Activated T-cell treated with anti-CD3 and anti-CD28 coated beads for 1 hour (primary cell): ENCODE measurements around the gene KRTAP2-4.
"Not testable (repeated sequence)": the region's sequence is repeated elsewhere in the genome, so short reads cannot be mapped to it uniquely, and the experiment has no call there.

Source experiments
- DNase-seq: peaks from one replicate; pipeline ENCODE4 v3.0.0-alpha.2; 2020; ENCODE audit warnings: low read depth

The KRTAP2-4 gene

GRCh38 chr17:41071606-41072360 lies 6.1 kb upstream of the KRTAP2-4 start:
- DNase-seq: no peak

GRCh38 chr17:41069031-41069430 lies 3.4 kb upstream of the KRTAP2-4 start:
- no peak for DNase-seq

GRCh38 chr17:41067281-41067680 lies 1.6 kb upstream of the KRTAP2-4 start:
- DNase-seq: no peak

GRCh38 chr17:41065016-41065689 lies 526 bp downstream of the KRTAP2-4 start:
- not testable (repeated sequence) for DNase-seq

- DNase-seq: no peak
Observed at GRCh38 chr17:41064301-41064700, 1.4 kb downstream of the KRTAP2-4 start.

GRCh38 chr17:41063449-41063848 lies 2.2 kb downstream of the KRTAP2-4 start:
- no peak for DNase-seq

- no peak for DNase-seq
Observed at GRCh38 chr17:41061964-41062363, 3.7 kb downstream of the KRTAP2-4 start.

- DNase-seq: no peak
Observed at GRCh38 chr17:41060052-41060604, 5.6 kb downstream of the KRTAP2-4 start, which contains the start of gene KRTAP2-3. TSS of gene KRTAP2-3 (minus strand) at chr17:41060114. CDS start at chr17:41060050, 64 bp downstream.

- DNase-seq: not testable (repeated sequence)
Observed at GRCh38 chr17:41059276-41060051, 6.2 kb downstream of the KRTAP2-4 start.

GRCh38 chr17:41058741-41059140 lies 6.9 kb downstream of the KRTAP2-4 start:
- no peak for DNase-seq

- DNase-seq: no peak
Observed at GRCh38 chr17:41057547-41057946, 8.1 kb downstream of the KRTAP2-4 start.

- not testable (repeated sequence) for DNase-seq
Observed at GRCh38 chr17:41055130-41055529, 10.5 kb downstream of the KRTAP2-4 start, which contains the start of gene KRTAP2-2. TSS of gene KRTAP2-2 (minus strand) at chr17:41055230. CDS start at chr17:41055211, 19 bp downstream.

- not testable (repeated sequence) for DNase-seq
Observed at GRCh38 chr17:41054556-41054955, 11.1 kb downstream of the KRTAP2-4 start.

- DNase-seq: no peak
Observed at GRCh38 chr17:41054025-41054424, 11.7 kb downstream of the KRTAP2-4 start.

- DNase-seq: no peak
Observed at GRCh38 chr17:41052566-41052965, 13.1 kb downstream of the KRTAP2-4 start.

GRCh38 chr17:41049110-41049509 lies 16.6 kb downstream of the KRTAP2-4 start:
- DNase-seq: no peak

- DNase-seq: no peak
Observed at GRCh38 chr17:41048441-41048840, 17.2 kb downstream of the KRTAP2-4 start.

GRCh38 chr17:41046735-41047465 lies 18.8 kb downstream of the KRTAP2-4 start, which contains the start of gene KRTAP2-1:
TSS of gene KRTAP2-1 (minus strand) at chr17:41047316. CDS start at chr17:41047267, 49 bp downstream.
- not testable (repeated sequence) for DNase-seq

GRCh38 chr17:41042953-41043352 lies 22.7 kb downstream of the KRTAP2-4 start:
- DNase-seq: no peak

- DNase-seq: not testable (repeated sequence)
Observed at GRCh38 chr17:41040783-41041571, 24.7 kb downstream of the KRTAP2-4 start, which contains the start of gene KRTAP1-1. TSS of gene KRTAP1-1 (minus strand) at chr17:41041450. CDS start at chr17:41041397, 53 bp downstream.
